H1 (cell line): Measurements from ENCODE around the gene LMTK3. TPM values are rescaled to one million over a fixed set of nuclear protein-coding genes. Genes with fewer than 3 reads are reported as not detected.
"Not testable (repeated sequence)": the region's sequence is repeated elsewhere in the genome, so short reads cannot be mapped to it uniquely, and the experiment has no call there.

ENCODE experiments used
- CTCF ChIA-PET: fragments of 300-600 bp; sonication (Branson Sonifier 250); formaldehyde crosslinking; loops from one replicate; lab custom pipeline; 2021; ENCODE audit not compliant: partially characterized antibody; lab: Charles Lee
- POLR2A ChIA-PET: fragments of 300-600 bp; sonication (Branson Sonifier 250); formaldehyde crosslinking; loops from one replicate; lab custom pipeline; 2021; ENCODE audit warnings: inconsistent platforms; ENCODE audit not compliant: partially characterized antibody; lab: Charles Lee
- DNase-seq, 2 experiments: peaks; one replicate each; pipeline versions ENCODE4 v3.0.0 to v3.0.0-alpha.2; 2010 to 2022; ENCODE audit warnings: low spot score in 2 of 2, low read depth in 1 of 2, mixed read lengths in 1 of 2
- FAIRE-seq: peaks from 2 replicates; lab custom pipeline; 2011; peaks lifted over from hg19 to GRCh38; lab: Jason Lieb, UNC
- H2AFZ ChIP-seq: 2 replicates; pipeline ENCODE4 v1.8.1; 2012; ENCODE audit warnings: low read length, inconsistent platforms
- H2AK5ac ChIP-seq: 2 replicates; pipeline ENCODE4 v1.6.1; 2013; ENCODE audit warnings: low read depth, low read length
- H2BK120ac ChIP-seq: replicated peaks from 2 replicates; pipeline ENCODE3; 2013; ENCODE audit warnings: low read depth, low read length, inconsistent platforms
- H2BK12ac ChIP-seq: 2 replicates; pipeline ENCODE4 v1.6.1; 2013; ENCODE audit warnings: low read depth, low read length
- H2BK15ac ChIP-seq: 2 replicates; pipeline ENCODE4 v1.6.1; 2013; ENCODE audit warnings: low read length
- H2BK20ac ChIP-seq: 2 replicates; pipeline ENCODE4 v1.6.1; 2013; ENCODE audit warnings: low read length
- H2BK5ac ChIP-seq: 2 replicates; pipeline ENCODE4 v1.6.1; 2013; ENCODE audit warnings: low read depth, low read length
- H3K14ac ChIP-seq: 2 replicates; pipeline ENCODE4 v1.6.1; 2013; ENCODE audit warnings: inconsistent platforms; ENCODE audit not compliant: insufficient read length
- H3K18ac ChIP-seq: 2 replicates; pipeline ENCODE4 v1.6.1; 2013; ENCODE audit warnings: low read length; ENCODE audit errors: extremely low read depth
- H3K23ac ChIP-seq: 2 replicates; pipeline ENCODE4 v1.6.1; 2013; ENCODE audit warnings: inconsistent platforms; ENCODE audit not compliant: insufficient read length
- H3K23me2 ChIP-seq: 2 replicates; pipeline ENCODE4 v1.6.1; 2013; ENCODE audit warnings: low read depth, low read length
- H3K27ac ChIP-seq: 2 replicates; pipeline ENCODE4 v1.6.1; 2011; ENCODE audit warnings: low read depth, low read length, inconsistent platforms
- H3K27me3 ChIP-seq, 4 experiments: replicated peaks in 1 of 4; 1 replicate in 1 of 4; 2 replicates in 3 of 4; pipeline versions ENCODE4 v1.6.1 to v1.8.1; 2011 to 2013; ENCODE audit warnings: low read length in 3 of 4, mild to moderate bottlenecking in 3 of 4, inconsistent platforms in 2 of 4, mixed read lengths in 2 of 4, moderate library complexity in 1 of 4; ENCODE audit not compliant: control insufficient read depth in 3 of 4, insufficient read depth in 3 of 4; ENCODE audit errors: extremely low read depth in 1 of 4
- H3K36me3 ChIP-seq, 4 experiments: 2 replicates each; pipeline versions ENCODE4 v1.6.1 to v1.8.1; 2011 to 2013; ENCODE audit warnings: mild to moderate bottlenecking in 4 of 4, low read length in 3 of 4, moderate library complexity in 2 of 4, control low read depth in 1 of 4, inconsistent platforms in 1 of 4; ENCODE audit not compliant: insufficient read depth in 4 of 4, control insufficient read depth in 2 of 4
- H3K4ac ChIP-seq: replicated peaks from 2 replicates; pipeline ENCODE3; 2013; ENCODE audit warnings: low read length, low read depth, mixed read lengths, inconsistent platforms; ENCODE audit not compliant: insufficient read length
- H3K4me1 ChIP-seq, 4 experiments: replicated peaks in 1 of 4; 1 replicate in 1 of 4; 2 replicates in 3 of 4; pipeline versions ENCODE4 v1.6.1 to v1.8.1; 2011 to 2013; ENCODE audit warnings: low read length in 3 of 4, inconsistent platforms in 2 of 4, mixed read lengths in 1 of 4; ENCODE audit not compliant: insufficient read depth in 4 of 4, control insufficient read depth in 3 of 4
- H3K4me2 ChIP-seq, 2 experiments: 2 replicates each; pipeline versions ENCODE4 v1.6.1 to v1.8.1; 2011 to 2013; ENCODE audit warnings: low read depth in 2 of 2, low read length in 2 of 2, control low read depth in 1 of 2, inconsistent platforms in 1 of 2, mild to moderate bottlenecking in 1 of 2; ENCODE audit not compliant: insufficient read depth in 1 of 2
- H3K4me3 ChIP-seq, 4 experiments: fragments of 200-600, 300-600 bp in 1 of 4; sonication (generic), shearing (Covaris generic), sonication (Bioruptor Twin) in 1 of 4; 2 replicates each; pipeline versions ENCODE4 v1.5.1 to v1.8.1; 2011 to 2016; ENCODE audit warnings: low read length in 4 of 4, low read depth in 3 of 4, control low read depth in 2 of 4, inconsistent platforms in 2 of 4, mild to moderate bottlenecking in 2 of 4, mixed read lengths in 1 of 4, moderate library complexity in 1 of 4; ENCODE audit not compliant: insufficient read depth in 2 of 4; ENCODE audit errors: extremely low read depth in 1 of 4
- H3K56ac ChIP-seq: replicated peaks from 2 replicates; pipeline ENCODE3; 2013; ENCODE audit warnings: low read depth, mild to moderate bottlenecking, mixed read lengths, low read length, inconsistent platforms; ENCODE audit not compliant: insufficient read length
- H3K79me1 ChIP-seq: 2 replicates; pipeline ENCODE4 v1.6.1; 2013; ENCODE audit warnings: low read depth, low read length, control low read depth
- H3K79me2 ChIP-seq, 2 experiments: 2 replicates each; pipeline versions ENCODE4 v1.6.1 to v1.8.1; 2012 to 2013; ENCODE audit warnings: low read length in 2 of 2, mild to moderate bottlenecking in 2 of 2, inconsistent platforms in 1 of 2; ENCODE audit not compliant: insufficient read depth in 2 of 2, control insufficient read depth in 1 of 2
- H3K9ac ChIP-seq, 4 experiments: replicated peaks in 1 of 4; 1 replicate in 1 of 4; 2 replicates in 3 of 4; pipeline versions ENCODE4 v1.6.1 to v1.8.1; 2011 to 2013; ENCODE audit warnings: low read depth in 3 of 4, low read length in 3 of 4, control low read depth in 2 of 4, mild to moderate bottlenecking in 2 of 4, moderate library complexity in 2 of 4, inconsistent platforms in 1 of 4; ENCODE audit errors: extremely low read depth in 1 of 4
- H3K9me3 ChIP-seq, 2 experiments: 2 replicates each; pipeline versions ENCODE4 v1.6.1 to v1.8.1; 2012 to 2013; ENCODE audit warnings: mild to moderate bottlenecking in 2 of 2, moderate library complexity in 2 of 2, control low read depth in 1 of 2, inconsistent platforms in 1 of 2, low read depth in 1 of 2, low read length in 1 of 2, mixed read lengths in 1 of 2; ENCODE audit not compliant: insufficient read depth in 2 of 2
- H4K20me1 ChIP-seq, 2 experiments: replicated peaks in 1 of 2; 2 replicates each; pipeline versions ENCODE3 to v1.8.1; 2011 to 2013; ENCODE audit warnings: inconsistent platforms in 2 of 2, low read length in 2 of 2, mild to moderate bottlenecking in 1 of 2; ENCODE audit not compliant: insufficient read depth in 2 of 2, control insufficient read depth in 1 of 2
- H4K5ac ChIP-seq: 2 replicates; pipeline ENCODE4 v1.6.1; 2013; ENCODE audit warnings: low read length, low read depth, mixed read lengths, inconsistent platforms; ENCODE audit not compliant: insufficient read length
- H4K8ac ChIP-seq: 2 replicates; pipeline ENCODE4 v1.8.0; 2013; ENCODE audit warnings: mild to moderate bottlenecking, moderate library complexity, low read length, inconsistent platforms; ENCODE audit not compliant: insufficient read depth; ENCODE audit errors: extremely low read depth
- H4K91ac ChIP-seq: replicated peaks from 2 replicates; pipeline ENCODE3; 2013; ENCODE audit warnings: low read length, mixed read lengths, inconsistent platforms; ENCODE audit not compliant: insufficient read length
- KDM5A ChIP-seq: fragments of 200-600 bp; IDR thresholded peaks from 2 replicates; pipeline ENCODE4 v1.7.1; 2012; ENCODE audit warnings: mild to moderate bottlenecking, low read length, inconsistent platforms, mixed read lengths
- TAF7 ChIP-seq: optimal IDR thresholded peaks from 2 replicates; pipeline ENCODE3; 2011; ENCODE audit warnings: low read depth, mild to moderate bottlenecking, inconsistent platforms, low read length, moderate library complexity, borderline replicate concordance
- WGBS, 2 experiments: shearing (Covaris generic) in 1 of 2; methylation state at CpG; one replicate each; pipeline versions ENCODE4 v1.1.6 to v1.1.7; 2013 to 2015; ENCODE audit warnings: low lambda C conversion rate in 2 of 2, mixed read lengths in 2 of 2, inconsistent platforms in 1 of 2, low coverage in 1 of 2, missing lambda C conversion rate in 1 of 2; ENCODE audit not compliant: insufficient replicate concordance in 2 of 2, insufficient coverage in 1 of 2, insufficient read length in 1 of 2; ENCODE audit errors: extremely low coverage in 1 of 2, missing lambda C conversion rate in 1 of 2; 5-methylcytosine and 5-hydroxymethylcytosine counted together
- polyA plus RNA-seq, 7 experiments: library from polyadenylated mRNA; depleted of rRNA in 3 of 7; stranded (reverse) in 5 of 7; unstranded in 2 of 7; fragments of >200 nt in 5 of 7; fragments of 200-250 nt in 2 of 7; gene quantifications; 1 replicate in 5 of 7; 2 replicates in 1 of 7; 4 replicates in 1 of 7; pipeline versions ENCODE4 v1.2.1 to v1.2.3, GENCODE V29; 2011 to 2013; ENCODE audit warnings: missing spikeins in 2 of 7, mixed read lengths in 2 of 7
- total RNA-seq: library from RNA; stranded (reverse); fragmentation: NEBNext Ultra II Directional; extraction: Animal tissue kit (Norgen Biotek cat#: 25700); gene quantifications from 2 replicates; pipeline ENCODE4 v1.2.1, GENCODE V29; 2021

LMTK3 gene
- total and polyA plus RNA-seq, 2 of the 8 experiments (the other 6 are each of a cell fraction or from before 2014, with no cell fraction given), result 2.7 to 12.4 TPM

DNA sequence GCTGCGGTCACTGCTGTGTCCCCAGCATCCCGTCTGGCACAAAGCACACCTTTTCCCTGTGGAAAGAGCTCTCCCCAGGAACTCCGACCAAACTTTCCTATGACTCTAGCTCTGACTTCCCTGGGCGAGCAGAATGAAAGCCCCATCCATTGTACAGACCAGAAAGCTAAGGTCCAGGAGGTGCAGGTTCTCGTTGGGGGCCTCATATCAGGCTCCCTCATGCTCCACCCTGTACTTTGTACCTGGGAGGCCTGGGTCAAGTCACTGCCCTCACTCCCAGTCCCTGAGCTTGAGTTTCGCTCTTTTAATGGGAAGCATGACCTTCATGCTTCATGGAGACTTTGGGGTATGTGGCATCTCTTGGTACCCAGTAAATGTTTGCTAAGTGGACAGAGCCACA, 24.1 kb downstream of the LMTK3 start (continued):
- TF ChIP-seq KDM5A (no peak), TAF7 (no peak)

DNA sequence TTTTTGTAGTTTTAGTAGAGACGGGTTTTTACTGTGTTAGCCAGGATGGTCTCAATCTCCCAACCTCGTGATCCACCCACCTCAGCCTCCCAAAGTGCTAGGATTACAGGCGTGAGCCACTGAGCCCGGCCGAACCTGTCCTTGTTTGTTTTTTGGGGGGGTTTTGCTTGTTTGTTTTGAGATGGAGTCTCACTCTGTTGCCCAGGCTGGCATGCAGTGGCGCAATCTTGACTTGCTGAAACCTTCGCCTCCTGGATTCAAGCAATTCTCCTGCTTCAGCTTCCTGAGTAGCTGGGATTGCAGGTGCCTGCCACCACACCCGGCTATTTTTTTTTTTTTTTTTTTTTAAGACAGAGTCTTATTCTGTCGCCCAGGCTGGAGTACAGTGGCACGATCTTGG, 24.9 kb downstream of the LMTK3 start:
- not testable (repeated sequence) for H4K8ac ChIP-seq, H3K36me3 ChIP-seq, H3K56ac ChIP-seq, H2BK15ac ChIP-seq, H4K91ac ChIP-seq, H4K5ac ChIP-seq, H3K4me2 ChIP-seq, H3K79me2 ChIP-seq, H2BK120ac ChIP-seq, FAIRE-seq, DNase-seq, H3K4me3 ChIP-seq, H2AK5ac ChIP-seq, H3K27me3 ChIP-seq, H4K20me1 ChIP-seq, H3K23ac ChIP-seq, H3K23me2 ChIP-seq, H2BK12ac ChIP-seq, H3K18ac ChIP-seq, H2BK5ac ChIP-seq, H3K27ac ChIP-seq, H3K4me1 ChIP-seq, H3K79me1 ChIP-seq, H2BK20ac ChIP-seq, H3K14ac ChIP-seq, H3K9me3 ChIP-seq, H3K9ac ChIP-seq, H3K4ac ChIP-seq, H2AFZ ChIP-seq
- ChIA-PET POLR2A (interaction anchor here (0.9 to 14.8 kb wide), 11 partner anchors 12 to 128 kb away, joined by 3 to 176 read pairs (median 5); partner anchors contain the start of genes FAM83E, GRWD1 and KDELR1), CTCF (interaction anchor here (0.6 to 5.5 kb wide), 6 partner anchors 20 to 131 kb away, joined by 3 to 105 read pairs (median 4); no protein-coding TSS in a partner anchor)
- WGBS, 2 experiments, result 88% methylated on average over 7 of the region's 10 CpGs; no CpG with 5 or more reads in 1 of the 2 experiments
